ENCODE measurements around the gene ADCY2.

The ADCY2 gene

GRCh38 chr5:7869474-7870136, 473.7 kb downstream of the ADCY2 start:
- no peak for TF ChIP-seq CTCF (IDR thresholded peaks at IDR 0.05)

GRCh38 chr5:7871653-7872052, 475.7 kb downstream of the ADCY2 start:
- TF ChIP-seq CTCF (IDR thresholded peaks at IDR 0.05) = no peak

GRCh38 chr5:7872517-7873130, 476.7 kb downstream of the ADCY2 start:
- no peak for TF ChIP-seq CTCF (IDR thresholded peaks at IDR 0.05)

- no peak for TF ChIP-seq CTCF (IDR thresholded peaks at IDR 0.05)
Observed at GRCh38 chr5:7873216-7873615, 477.3 kb downstream of the ADCY2 start.

GRCh38 chr5:7874639-7875038, 478.7 kb downstream of the ADCY2 start:
- TF ChIP-seq CTCF (IDR thresholded peaks at IDR 0.05) = no peak

- TF ChIP-seq CTCF (IDR thresholded peaks at IDR 0.05) = no peak
Observed at GRCh38 chr5:7875151-7875550, 479.2 kb downstream of the ADCY2 start.

GRCh38 chr5:7876867-7877266, 480.9 kb downstream of the ADCY2 start:
- TF ChIP-seq CTCF (IDR thresholded peaks at IDR 0.05) = no peak

Measured in LNCAP (cell line).